DOHH2 (cell line): ENCODE results near the gene UBE4B.

ENCODE experiments used
- H3F3A ChIP-seq: fragments of 200-600 bp; sonication (generic), shearing (Covaris generic); 2 replicates; pipeline ENCODE4 v1.6.0; 2016; ENCODE audit warnings: antibody characterized with exemption, mild to moderate bottlenecking; ENCODE audit not compliant: control insufficient read depth, insufficient read depth
- H3K27ac ChIP-seq: fragments of 200-600 bp; sonication (generic); 2 replicates; pipeline ENCODE4 v1.5.1; 2014; ENCODE audit warnings: low read depth, mild to moderate bottlenecking, low read length, moderate library complexity
- H3K27me3 ChIP-seq: fragments of 200-600 bp; sonication (generic); 2 replicates; pipeline ENCODE4 v1.6.1; 2014; ENCODE audit warnings: mild to moderate bottlenecking, low read length, mixed read lengths; ENCODE audit not compliant: control insufficient read depth
- H3K36me3 ChIP-seq: fragments of 200-600 bp; sonication (generic); 2 replicates; pipeline ENCODE4 v1.6.1; 2014; ENCODE audit warnings: mild to moderate bottlenecking, low read length, moderate library complexity, mixed read lengths; ENCODE audit not compliant: control insufficient read depth
- H3K4me1 ChIP-seq: fragments of 200-600 bp; sonication (generic); 2 replicates; pipeline ENCODE4 v1.6.1; 2014; ENCODE audit warnings: mild to moderate bottlenecking, low read length, mixed read lengths; ENCODE audit not compliant: control insufficient read depth
- H3K4me2 ChIP-seq: fragments of 200-600 bp; sonication (generic); 2 replicates; pipeline ENCODE4 v1.6.0; 2014; ENCODE audit warnings: mild to moderate bottlenecking, low read length, moderate library complexity
- H3K4me3 ChIP-seq: fragments of 200-600 bp; sonication (generic); 2 replicates; pipeline ENCODE4 v1.5.1; 2014; ENCODE audit warnings: mild to moderate bottlenecking, low read length, mixed read lengths
- H3K79me2 ChIP-seq: fragments of 200-600 bp; sonication (generic); 2 replicates; pipeline ENCODE4 v1.6.1; 2014; ENCODE audit warnings: mild to moderate bottlenecking, low read length, mixed read lengths; ENCODE audit not compliant: control insufficient read depth
- H3K9me2 ChIP-seq: fragments of 200-600 bp; sonication (generic); replicated peaks from 2 replicates; pipeline ENCODE4 v1.6.1; 2014; ENCODE audit warnings: mild to moderate bottlenecking, low read length, mixed read lengths; ENCODE audit not compliant: control insufficient read depth
- H3K9me3 ChIP-seq: fragments of 200-600 bp; sonication (generic); 2 replicates; pipeline ENCODE4 v1.6.1; 2014; ENCODE audit warnings: antibody characterized with exemption, low read length, mixed read lengths; ENCODE audit not compliant: control insufficient read depth, insufficient read depth
- H4K20me1 ChIP-seq: fragments of 200-600 bp; sonication (generic); 2 replicates; pipeline ENCODE4 v1.6.0; 2014; ENCODE audit warnings: low read depth, mild to moderate bottlenecking, antibody characterized with exemption, low read length, moderate library complexity; ENCODE audit not compliant: control insufficient read depth, insufficient read depth
- EZH2phosphoT487 ChIP-seq: fragments of 200-600 bp; sonication (generic); IDR thresholded peaks from 2 replicates; pipeline ENCODE4 v1.6.1; 2017; ENCODE audit warnings: borderline replicate concordance, mild to moderate bottlenecking, antibody characterized with exemption, low read length, moderate library complexity, mixed read lengths
- TF ChIP-seq, protein P1 (sequence below): fragments of 200-600 bp; sonication (generic); IDR thresholded peaks from one replicate; pipeline ENCODE4 v1.5.1; 2014; ENCODE audit warnings: antibody characterized with exemption, mild to moderate bottlenecking, low read depth, low read length; ENCODE audit not compliant: poor library complexity, severe bottlenecking

Gene UBE4B

GRCh38 chr1:10057343-10057742 lies 24.6 kb downstream of the UBE4B start:
- H3K27ac ChIP-seq = no peak overlapping the region
- peaks cover 50% of the 10 kb centered on the region for H3K79me2 ChIP-seq
- H3K4me2 ChIP-seq = no peak overlapping the region

GRCh38 chr1:10057796-10058195 lies 25.0 kb downstream of the UBE4B start:
- H4K20me1 ChIP-seq = no peaks in the 10 kb centered on the region

More at GRCh38 chr1:10057343-10057742, 24.6 kb downstream of the UBE4B start:
- H3K9me2 ChIP-seq = no peaks in the 10 kb centered on the region
- H3K4me1 ChIP-seq = no peaks in the 10 kb centered on the region
- H3K27me3 ChIP-seq = no peaks in the 10 kb centered on the region
- no peaks in the 10 kb centered on the region for H3K36me3 ChIP-seq
- no peaks in the 10 kb centered on the region for H3F3A ChIP-seq
- no peak overlapping the region for H3K4me3 ChIP-seq
- H4K20me1 ChIP-seq = no peaks in the 10 kb centered on the region
- TF ChIP-seq, protein P1, sequence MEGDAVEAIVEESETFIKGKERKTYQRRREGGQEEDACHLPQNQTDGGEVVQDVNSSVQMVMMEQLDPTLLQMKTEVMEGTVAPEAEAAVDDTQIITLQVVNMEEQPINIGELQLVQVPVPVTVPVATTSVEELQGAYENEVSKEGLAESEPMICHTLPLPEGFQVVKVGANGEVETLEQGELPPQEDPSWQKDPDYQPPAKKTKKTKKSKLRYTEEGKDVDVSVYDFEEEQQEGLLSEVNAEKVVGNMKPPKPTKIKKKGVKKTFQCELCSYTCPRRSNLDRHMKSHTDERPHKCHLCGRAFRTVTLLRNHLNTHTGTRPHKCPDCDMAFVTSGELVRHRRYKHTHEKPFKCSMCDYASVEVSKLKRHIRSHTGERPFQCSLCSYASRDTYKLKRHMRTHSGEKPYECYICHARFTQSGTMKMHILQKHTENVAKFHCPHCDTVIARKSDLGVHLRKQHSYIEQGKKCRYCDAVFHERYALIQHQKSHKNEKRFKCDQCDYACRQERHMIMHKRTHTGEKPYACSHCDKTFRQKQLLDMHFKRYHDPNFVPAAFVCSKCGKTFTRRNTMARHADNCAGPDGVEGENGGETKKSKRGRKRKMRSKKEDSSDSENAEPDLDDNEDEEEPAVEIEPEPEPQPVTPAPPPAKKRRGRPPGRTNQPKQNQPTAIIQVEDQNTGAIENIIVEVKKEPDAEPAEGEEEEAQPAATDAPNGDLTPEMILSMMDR = no peak
- no peak for TF ChIP-seq EZH2phosphoT487
- no peaks in the 10 kb centered on the region for H3K9me3 ChIP-seq

DNA sequence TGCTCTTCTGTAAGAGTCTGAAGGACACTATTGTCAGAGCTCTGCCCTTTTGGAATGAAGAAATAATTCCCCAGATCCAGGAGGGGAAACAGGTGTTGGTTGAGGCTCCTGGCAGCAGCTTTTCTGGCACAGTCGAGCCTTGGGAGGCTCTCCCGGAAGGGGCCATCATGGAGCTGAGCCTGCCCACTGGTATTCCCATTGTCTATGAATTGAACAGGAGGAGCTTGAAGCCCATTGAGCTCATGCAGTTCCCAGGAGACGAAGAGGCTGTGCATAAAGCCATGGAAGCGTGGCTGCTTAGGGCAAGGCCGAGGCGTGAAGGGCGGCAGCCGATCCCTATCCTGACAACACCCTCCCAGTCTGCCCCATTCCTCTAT lies 26.6 kb downstream of the UBE4B start:
- H3K27me3 ChIP-seq = no peaks in the 10 kb centered on the region
- no peaks in the 10 kb centered on the region for H3F3A ChIP-seq
- H4K20me1 ChIP-seq = no peaks in the 10 kb centered on the region
- H3K4me2 ChIP-seq = no peak overlapping the region
- no peaks in the 10 kb centered on the region for H3K9me3 ChIP-seq
- peaks cover 39% of the 10 kb centered on the region for H3K79me2 ChIP-seq
- no peak overlapping the region for H3K4me3 ChIP-seq
- no peak overlapping the region for H3K27ac ChIP-seq
- H3K4me1 ChIP-seq = no peaks in the 10 kb centered on the region
- no peaks in the 10 kb centered on the region for H3K36me3 ChIP-seq
- TF ChIP-seq EZH2phosphoT487 = no peak
- TF ChIP-seq, protein P1 = no peak
- no peaks in the 10 kb centered on the region for H3K9me2 ChIP-seq

More at GRCh38 chr1:10057796-10058195, 25.0 kb downstream of the UBE4B start:
- Histone ChIP-seq H3K4me1 (no peaks in the 10 kb centered on the region), H3K9me2 (no peaks in the 10 kb centered on the region), H3K4me3 (no peak overlapping the region), H3K27ac (no peak overlapping the region), H3F3A (no peaks in the 10 kb centered on the region), H3K27me3 (no peaks in the 10 kb centered on the region), H3K36me3 (no peaks in the 10 kb centered on the region), H3K79me2 (peaks cover 45% of the 10 kb centered on the region), H3K9me3 (no peaks in the 10 kb centered on the region), H3K4me2 (no peak overlapping the region)
- TF ChIP-seq EZH2phosphoT487 = no peak
- TF ChIP-seq, protein P1 = no peak
